Skin of body (tissue), 2 donors: Measurements from ENCODE around the gene SFT2D2. TPM values are rescaled to one million over a fixed set of nuclear protein-coding genes. Genes with fewer than 3 reads are reported as not detected.

Source experiments
- small RNA-seq: library from RNA; depleted of rRNA; stranded (forward); fragments of <200 nt; gene quantifications from one replicate; pipeline ENCODE3, GENCODE V24; 2014; ENCODE audit warnings: low replicate concordance
- total RNA-seq: library from RNA; depleted of rRNA; stranded (reverse); fragments of >200 nt; gene quantifications from one replicate; pipeline ENCODE4 v1.2.3, GENCODE V29; 2014

SFT2D2 gene
- total RNA-seq, 1 donor from 2014 or later, result 32.8 TPM

Small RNAs within 50 kb of the gene (small RNA-seq; reads per million reads assigned to genes)
- gene AL021397.1 (not detected), gene RNU6-1310P (not detected)

Other genes with a start within 250 kb of the SFT2D2 start
- 11.5 TPM for gene GPR161, start 89.1 kb upstream of the SFT2D2 start, total RNA-seq
- gene TIPRL, start 47.0 kb upstream of the SFT2D2 start, total RNA-seq, result 31.9 TPM
- gene TBX19, start 54.9 kb downstream of the SFT2D2 start, total RNA-seq, result 1.9 TPM